Measurements from ENCODE around the gene ZC3HAV1. TPM values are rescaled to one million over a fixed set of nuclear protein-coding genes. Genes with fewer than 3 reads are reported as not detected.
"Not testable (repeated sequence)": the region's sequence is repeated elsewhere in the genome, so short reads cannot be mapped to it uniquely, and the experiment has no call there.

The ZC3HAV1 gene
- total RNA-seq, 4 donors from 2014 or later, result 30.3 to 38.2 (median 31.7) TPM

GRCh38 chr7:139103057-139103815 is 6.3 kb downstream of the ZC3HAV1 start:
- Histone ChIP-seq H3K36me3 (no peaks in the 10 kb centered on the region), H3K4me1 (peaks cover 0 to 70% (median 16%) of the 10 kb centered on the region in 4 donors), H3K27me3 (no peaks in the 10 kb centered on the region), H3K27ac (peak overlapping the region in 3 of 4 donors; percentile 15 to 47 (median 38)), H3K4me3 (no peak overlapping the region), H3K9me3 (no peaks in the 10 kb centered on the region)
- 65 to 70% methylated on average over 5 of the region's 5 CpGs for WGBS, 2 donors
- TF ChIP-seq EP300 (IDR thresholded peaks at IDR 0.05) (no peak), CTCF (IDR thresholded peaks at IDR 0.05) (no peak), POLR2A (IDR thresholded peaks at IDR 0.05) (no peak)
- DNase-seq (ENCODE audit: low spot score in 2 of 2), result no peak

- Histone ChIP-seq H3K4me1 (peaks cover 0 to 59% (median 16%) of the 10 kb centered on the region in 4 donors), H3K27ac (peak overlapping the region in 2 of 4 donors; percentile 28 to 37)
- H3K4me3 ChIP-seq; H3K27me3 ChIP-seq; H3K36me3 ChIP-seq; H3K9me3 ChIP-seq; DNase-seq (ENCODE audit: low spot score in 2 of 2): not testable (repeated sequence)
- 43 to 49% methylated on average over 4 of the region's 4 CpGs for WGBS, 2 donors
These were observed 7.8 kb downstream of the ZC3HAV1 start for GRCh38 chr7:139101637-139102158.

- Histone ChIP-seq H3K36me3 (peaks cover 0 to 6% (median 0%) of the 10 kb centered on the region in 3 donors), H3K4me3 (no peak overlapping the region), H3K27me3 (no peaks in the 10 kb centered on the region), H3K4me1 (peaks cover 0 to 60% (median 24%) of the 10 kb centered on the region in 4 donors), H3K9me3 (no peaks in the 10 kb centered on the region), H3K27ac (peak overlapping the region in 2 of 4 donors; percentile 2 to 57)
- no peak for DNase-seq (ENCODE audit: low spot score in 2 of 2)
- no peak for TF ChIP-seq CTCF (IDR thresholded peaks at IDR 0.05)
- no peak for TF ChIP-seq POLR2A (IDR thresholded peaks at IDR 0.05)
- no peak for TF ChIP-seq EP300 (IDR thresholded peaks at IDR 0.05)
- WGBS, 2 donors, result 66 to 68% methylated on average over 8 of the region's 8 CpGs
These were observed 10.2 kb downstream of the ZC3HAV1 start for GRCh38 chr7:139099172-139099947.

- no peak for DNase-seq (ENCODE audit: low spot score in 2 of 2)
- H3K27me3 ChIP-seq, result no peaks in the 10 kb centered on the region
- H3K4me1 ChIP-seq, result peaks cover 0 to 65% (median 34%) of the 10 kb centered on the region in 4 donors
- 69 to 72% methylated on average over 13 of the region's 13 CpGs for WGBS, 2 donors
- H3K27ac ChIP-seq, result peak overlapping the region in 3 of 4 donors; percentile 42 to 70 (median 64)
- H3K36me3 ChIP-seq, result peaks cover 0 to 6% (median 0%) of the 10 kb centered on the region in 3 donors
- TF ChIP-seq EP300 (IDR thresholded peaks at IDR 0.05), result peak in 1 of 2 donors; percentile 19
- TF ChIP-seq POLR2A (IDR thresholded peaks at IDR 0.05), result no peak
- TF ChIP-seq CTCF (IDR thresholded peaks at IDR 0.05), result no peak
- no peaks in the 10 kb centered on the region for H3K9me3 ChIP-seq
- H3K4me3 ChIP-seq, result no peak overlapping the region
These were observed 14.3 kb downstream of the ZC3HAV1 start for GRCh38 chr7:139095194-139095659.

- Histone ChIP-seq H3K4me1 (peaks cover 0 to 60% (median 31%) of the 10 kb centered on the region in 4 donors), H3K36me3 (peaks cover 0 to 7% (median under 1%) of the 10 kb centered on the region in 3 donors), H3K27me3 (no peaks in the 10 kb centered on the region), H3K27ac (peak overlapping the region in 3 of 4 donors; percentile 50 to 70 (median 64)), H3K4me3 (peak overlapping the region in 1 of 4 donors; percentile 20), H3K9me3 (no peaks in the 10 kb centered on the region)
- peak in 1 of 2 donors; percentile 34 for TF ChIP-seq EP300 (IDR thresholded peaks at IDR 0.05)
- TF ChIP-seq CTCF (IDR thresholded peaks at IDR 0.05), result no peak
- 33 to 41% methylated on average over 9 of the region's 9 CpGs for WGBS, 2 donors
- peak in 1 of 2 donors; percentile 42 for DNase-seq (ENCODE audit: low spot score in 2 of 2)
These were observed 14.9 kb downstream of the ZC3HAV1 start for GRCh38 chr7:139094596-139094995.
